SK-N-SH treated with all-trans-retinoic acid at 6 μM for 48 hours (cell line): Measurements from ENCODE around the gene TPGS1.

ENCODE experiments used
- ARNTL ChIP-seq: fragments of 450-650 bp; formaldehyde crosslinking; IDR thresholded peaks from 2 replicates; pipeline ENCODE4 v1.5.0; 2020; ENCODE audit warnings: low read depth, mild to moderate bottlenecking, moderate library complexity, borderline replicate concordance
- CSDC2 ChIP-seq: fragments of 250-450 bp; sonication (Bioruptor Pico); IDR thresholded peaks from 2 replicates; pipeline ENCODE4 v1.5.0; 2020; ENCODE audit warnings: mild to moderate bottlenecking, moderate library complexity
- ESRRG ChIP-seq: fragments of 250-450 bp; sonication (Bioruptor Pico); IDR thresholded peaks from 2 replicates; pipeline ENCODE4 v1.6.1; 2021; ENCODE audit warnings: mild to moderate bottlenecking
- GLIS3 ChIP-seq: fragments of 250-450 bp; sonication (Bioruptor Pico); IDR thresholded peaks from 2 replicates; pipeline ENCODE4 v1.5.0; 2020; ENCODE audit warnings: mild to moderate bottlenecking, moderate library complexity
- ISL1 ChIP-seq: fragments of 250-450 bp; sonication (Bioruptor Pico); IDR thresholded peaks from 2 replicates; pipeline ENCODE4 v2.1.2; 2022; ENCODE audit warnings: mild to moderate bottlenecking, moderate library complexity
- OSR1 ChIP-seq: fragments of 250-450 bp; sonication (Bioruptor Pico); IDR thresholded peaks from 2 replicates; pipeline ENCODE4 v1.8.0; 2022; ENCODE audit warnings: moderate library complexity, mild to moderate bottlenecking, inconsistent platforms
- POU6F1 ChIP-seq: fragments of 250-450 bp; sonication (Bioruptor Pico); IDR thresholded peaks from 2 replicates; pipeline ENCODE4 v1.8.0; 2021; ENCODE audit warnings: low read depth, mild to moderate bottlenecking, moderate library complexity, borderline replicate concordance
- RARB ChIP-seq: fragments of 250-450 bp; sonication (Bioruptor Pico); IDR thresholded peaks from 2 replicates; pipeline ENCODE4 v1.8.0; 2021; ENCODE audit warnings: mild to moderate bottlenecking, moderate library complexity
- SNAI2 ChIP-seq: fragments of 250-450 bp; sonication (Bioruptor Pico); IDR thresholded peaks from 2 replicates; pipeline ENCODE4 v1.5.0; 2020; ENCODE audit warnings: mild to moderate bottlenecking, moderate library complexity
- TOX ChIP-seq: fragments of 250-450 bp; sonication (Bioruptor Pico); IDR thresholded peaks from 2 replicates; pipeline ENCODE4 v1.8.0; 2021; ENCODE audit warnings: mild to moderate bottlenecking, moderate library complexity, borderline replicate concordance
- ZNF565 ChIP-seq: fragments of 450-650 bp; formaldehyde crosslinking; conservative IDR thresholded peaks from 2 replicates; pipeline ENCODE4 v1.5.0; 2020; ENCODE audit warnings: low read depth, mild to moderate bottlenecking, moderate library complexity
- TF ChIP-seq, protein P1 (sequence below): fragments of 250-450 bp; sonication (Bioruptor Pico); IDR thresholded peaks from 2 replicates; pipeline ENCODE4 v1.5.1; 2021; ENCODE audit warnings: mild to moderate bottlenecking, moderate library complexity

GRCh38 chr19:532561-533363, 25.5 kb downstream of the TPGS1 start:
- TF ChIP-seq ISL1 (CRISPR knock-in tag), result no peak
- TF ChIP-seq ARNTL, result no peak
- TF ChIP-seq TOX (CRISPR knock-in tag), result no peak
- no peak for TF ChIP-seq SNAI2 (CRISPR knock-in tag)
- TF ChIP-seq, protein P1, sequence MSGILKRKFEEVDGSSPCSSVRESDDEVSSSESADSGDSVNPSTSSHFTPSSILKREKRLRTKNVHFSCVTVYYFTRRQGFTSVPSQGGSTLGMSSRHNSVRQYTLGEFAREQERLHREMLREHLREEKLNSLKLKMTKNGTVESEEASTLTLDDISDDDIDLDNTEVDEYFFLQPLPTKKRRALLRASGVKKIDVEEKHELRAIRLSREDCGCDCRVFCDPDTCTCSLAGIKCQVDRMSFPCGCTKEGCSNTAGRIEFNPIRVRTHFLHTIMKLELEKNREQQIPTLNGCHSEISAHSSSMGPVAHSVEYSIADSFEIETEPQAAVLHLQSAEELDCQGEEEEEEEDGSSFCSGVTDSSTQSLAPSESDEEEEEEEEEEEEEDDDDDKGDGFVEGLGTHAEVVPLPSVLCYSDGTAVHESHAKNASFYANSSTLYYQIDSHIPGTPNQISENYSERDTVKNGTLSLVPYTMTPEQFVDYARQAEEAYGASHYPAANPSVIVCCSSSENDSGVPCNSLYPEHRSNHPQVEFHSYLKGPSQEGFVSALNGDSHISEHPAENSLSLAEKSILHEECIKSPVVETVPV (CRISPR knock-in tag), result no peak
- no peak for TF ChIP-seq GLIS3 (CRISPR knock-in tag)
- no peak for TF ChIP-seq ZNF565
- TF ChIP-seq RARB, result no peak
- no peak for TF ChIP-seq ESRRG (CRISPR knock-in tag)
- no peak for TF ChIP-seq OSR1
- no peak for TF ChIP-seq CSDC2 (CRISPR knock-in tag)
- no peak for TF ChIP-seq POU6F1 (CRISPR knock-in tag)
